Suprapubic skin (tissue), 3 donors: ENCODE data around the gene GTSE1.

ENCODE experiments used
- CTCF ChIP-seq, 2 donors: fragments of 200-600 bp in 1 of 2; fragments of 450-650 bp in 1 of 2; sonication (generic) in 1 of 2; IDR thresholded peaks; one replicate each; pipeline ENCODE4 v1.5.1; 2016 to 2019; ENCODE audit warnings: antibody characterized with exemption in 2 of 2, mild to moderate bottlenecking in 1 of 2, moderate library complexity in 1 of 2
- EP300 ChIP-seq: sonication (generic); formaldehyde crosslinking; IDR thresholded peaks from one replicate; pipeline ENCODE4 v1.6.1; 2017; ENCODE audit warnings: antibody characterized with exemption
- POLR2A ChIP-seq, 2 donors: fragments of 450-650 bp; IDR thresholded peaks; one replicate each; pipeline ENCODE4 v1.6.1; 2017; ENCODE audit warnings: antibody characterized with exemption in 2 of 2, mild to moderate bottlenecking in 2 of 2, moderate library complexity in 2 of 2

DNA sequence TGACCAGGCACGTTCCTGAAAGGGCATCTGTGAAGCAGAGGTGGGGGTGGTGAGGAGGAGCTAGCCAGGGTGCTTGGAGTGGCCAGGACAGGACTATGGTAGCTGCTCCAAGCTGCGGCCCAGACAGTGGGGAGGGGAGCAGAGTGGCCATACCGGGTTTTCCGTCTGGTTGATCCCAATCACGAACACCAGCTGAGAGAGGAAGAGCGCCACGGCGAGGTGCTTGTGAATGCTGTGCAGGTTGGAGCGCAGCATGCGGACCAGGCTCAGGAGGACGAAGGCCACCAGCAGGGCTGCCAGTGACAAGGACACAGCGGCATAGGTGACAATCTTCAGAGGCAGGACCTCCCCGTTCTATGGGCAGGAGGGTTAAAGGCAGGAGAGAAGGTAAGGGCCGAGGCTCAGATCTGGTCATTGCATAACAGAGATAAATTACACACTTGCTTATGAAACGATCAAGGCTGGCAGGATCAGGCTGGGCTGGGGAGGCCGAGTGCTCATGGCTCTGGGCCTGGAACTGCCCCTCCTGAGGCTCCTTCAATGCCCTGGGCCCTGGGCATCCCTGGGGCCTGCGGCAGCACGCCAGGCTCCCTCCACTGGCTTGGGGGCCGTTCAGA lies 80.3 kb downstream of the GTSE1 start:
- TF ChIP-seq POLR2A (IDR thresholded peaks at IDR 0.05) = no peak
- no peak for TF ChIP-seq CTCF (IDR thresholded peaks at IDR 0.05)
- no peak for TF ChIP-seq EP300
